ENCODE measurements around the gene CACNA1A.

Gene CACNA1A

DNA sequence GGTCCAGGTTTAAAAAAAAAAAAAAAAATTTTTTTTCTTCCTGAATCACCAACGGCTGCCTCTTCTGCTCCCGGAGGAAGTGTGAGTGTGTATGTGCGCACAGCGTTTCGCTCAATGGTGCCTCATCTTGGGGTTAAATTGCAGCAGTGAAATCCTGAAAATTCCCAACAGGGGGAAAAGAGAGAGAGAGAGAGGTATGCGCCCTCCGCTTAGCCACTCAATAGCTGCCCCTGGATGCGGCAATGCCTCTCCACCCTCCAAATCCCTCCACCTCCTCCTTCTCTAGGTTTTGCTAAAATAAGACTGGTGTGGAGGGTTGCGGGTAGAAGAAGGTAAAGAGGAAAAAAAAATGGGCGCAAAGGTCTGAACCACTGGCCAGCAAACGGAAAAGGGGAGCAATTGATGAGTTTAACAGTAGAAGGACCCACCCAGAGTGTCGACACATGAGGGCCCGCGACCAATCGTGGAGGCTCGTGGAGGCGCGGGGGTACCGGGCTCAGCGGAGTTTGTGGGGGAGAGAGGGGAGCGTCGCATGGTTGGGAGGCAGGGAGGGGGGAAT is 853 bp upstream of the CACNA1A start:
- Mint-ChIP-seq H3K9me3 (no peaks in the 10 kb centered on the region), H3K4me3 (no peak overlapping the region), H3K27ac (no peak overlapping the region), H3K4me1 (ENCODE audit: low read depth) (peaks cover 2% of the 10 kb centered on the region), H3K27me3 (peaks cover 83% of the 10 kb centered on the region), H3K36me3 (ENCODE audit: low read depth) (no peaks in the 10 kb centered on the region)
- DNase-seq: no peak

DNA sequence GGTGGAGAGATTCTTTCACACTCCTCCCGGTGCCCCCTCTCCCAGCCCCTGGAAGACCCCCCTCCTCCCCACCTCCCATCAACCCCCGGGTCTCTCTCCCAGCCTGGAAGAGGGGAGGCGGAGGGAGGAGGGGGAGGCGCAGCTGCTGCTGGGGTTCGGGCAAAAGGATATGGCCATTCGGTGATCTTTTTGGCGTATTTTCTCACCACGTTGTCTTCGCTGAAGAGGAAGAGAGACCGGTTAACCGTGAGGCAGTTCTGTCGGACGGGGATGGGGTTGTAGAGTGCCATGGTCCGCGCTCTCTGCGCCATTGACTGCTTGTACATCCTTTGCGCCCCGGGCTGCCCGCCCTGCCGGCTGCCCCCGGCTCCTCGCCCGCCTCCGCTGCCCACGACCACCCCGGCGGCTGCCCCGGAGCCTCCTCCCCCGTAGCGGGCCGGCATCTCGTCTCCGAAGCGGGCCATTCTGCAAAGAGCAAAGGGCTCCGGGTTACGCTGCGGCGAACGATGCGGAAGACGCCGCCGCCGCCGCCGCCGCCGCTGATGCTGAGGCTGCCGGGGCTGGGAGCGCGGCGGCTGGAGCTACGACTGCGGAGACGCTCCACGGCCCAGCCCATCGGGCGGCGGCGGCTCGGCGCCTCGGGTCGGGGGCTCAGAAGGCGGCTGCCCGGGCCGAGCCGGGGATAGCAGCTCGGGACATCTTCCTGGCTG is 363 bp downstream of the CACNA1A start:
- peak; percentile 47 for DNase-seq

DNA sequence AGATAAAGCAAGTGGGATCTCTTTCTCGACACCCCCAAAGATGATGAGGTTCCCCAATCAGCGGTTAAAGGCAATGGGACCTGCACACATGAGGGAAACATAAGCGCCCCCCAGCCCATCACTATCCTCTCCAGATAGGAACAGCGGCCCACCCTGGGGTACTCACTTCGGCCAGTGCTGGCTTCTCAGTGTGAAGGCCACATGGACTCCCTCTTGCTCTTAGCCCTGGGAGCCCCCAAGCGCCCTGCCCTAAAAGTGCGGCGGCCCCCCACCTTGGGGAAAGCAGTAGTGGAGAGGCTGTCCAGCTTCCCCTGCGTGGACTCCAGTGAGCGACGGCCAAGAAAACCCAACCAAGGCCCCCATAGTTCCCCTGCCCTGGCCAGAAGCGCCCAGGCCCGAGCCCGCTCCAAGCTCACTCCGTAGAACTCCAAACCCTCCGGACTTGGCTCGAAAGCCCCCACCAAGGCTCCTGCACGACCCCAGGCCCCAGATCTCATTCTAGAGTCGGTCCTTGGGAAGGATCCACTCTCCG is 1.0 kb downstream of the CACNA1A start:
- no peak for DNase-seq
- Mint-ChIP-seq H3K9me3 (no peaks in the 10 kb centered on the region), H3K4me1 (ENCODE audit: low read depth) (peaks cover 2% of the 10 kb centered on the region), H3K27me3 (peaks cover 83% of the 10 kb centered on the region), H3K4me3 (no peak overlapping the region), H3K27ac (no peak overlapping the region), H3K36me3 (ENCODE audit: low read depth) (no peaks in the 10 kb centered on the region)

More for the DNA sequence above, 363 bp downstream of the CACNA1A start:
- peak overlapping the region; percentile 9 for H3K4me3 Mint-ChIP-seq
- peaks cover 80% of the 10 kb centered on the region for H3K27me3 Mint-ChIP-seq
- peaks cover 2% of the 10 kb centered on the region for H3K4me1 Mint-ChIP-seq (ENCODE audit: low read depth)
- H3K9me3 Mint-ChIP-seq: no peaks in the 10 kb centered on the region
- H3K27ac Mint-ChIP-seq: no peak overlapping the region
- H3K36me3 Mint-ChIP-seq (ENCODE audit: low read depth): no peaks in the 10 kb centered on the region

DNA sequence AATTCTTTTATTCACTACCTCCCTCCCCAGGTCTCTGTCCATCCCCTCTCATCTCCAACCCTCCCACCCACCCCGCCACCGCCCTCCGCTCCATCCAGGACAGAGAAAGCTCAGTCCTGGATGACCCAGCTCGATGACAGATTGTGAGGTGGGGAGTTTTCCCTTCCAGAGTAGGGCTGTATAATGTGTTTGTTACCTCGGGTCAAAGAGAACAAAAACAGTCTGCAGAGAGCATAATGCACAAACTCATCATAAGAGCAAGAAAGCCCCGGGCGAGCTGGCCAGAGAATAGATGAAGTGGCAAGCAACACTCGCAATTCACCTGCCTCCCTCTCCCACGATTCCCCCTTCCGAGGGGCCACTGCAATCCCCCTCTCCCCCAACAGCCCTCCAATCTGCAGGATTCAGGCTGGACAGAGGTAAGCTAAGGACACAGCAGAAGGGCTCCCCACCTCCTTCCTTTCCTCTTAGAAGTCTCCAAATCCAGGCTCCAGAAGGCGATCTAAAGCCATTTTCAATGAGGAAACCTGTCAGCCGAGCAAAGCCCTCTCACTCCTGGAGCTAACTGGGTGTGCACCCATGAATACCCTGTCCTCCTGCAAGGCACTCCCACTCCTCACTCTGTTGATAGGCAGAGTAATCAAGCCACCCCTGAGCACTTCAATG is 2.6 kb downstream of the CACNA1A start:
- no peak for DNase-seq
- Mint-ChIP-seq H3K9me3 (no peaks in the 10 kb centered on the region), H3K4me1 (ENCODE audit: low read depth) (peaks cover 2% of the 10 kb centered on the region), H3K27ac (no peak overlapping the region), H3K36me3 (ENCODE audit: low read depth) (no peaks in the 10 kb centered on the region), H3K4me3 (no peak overlapping the region), H3K27me3 (peaks cover 73% of the 10 kb centered on the region)

DNA sequence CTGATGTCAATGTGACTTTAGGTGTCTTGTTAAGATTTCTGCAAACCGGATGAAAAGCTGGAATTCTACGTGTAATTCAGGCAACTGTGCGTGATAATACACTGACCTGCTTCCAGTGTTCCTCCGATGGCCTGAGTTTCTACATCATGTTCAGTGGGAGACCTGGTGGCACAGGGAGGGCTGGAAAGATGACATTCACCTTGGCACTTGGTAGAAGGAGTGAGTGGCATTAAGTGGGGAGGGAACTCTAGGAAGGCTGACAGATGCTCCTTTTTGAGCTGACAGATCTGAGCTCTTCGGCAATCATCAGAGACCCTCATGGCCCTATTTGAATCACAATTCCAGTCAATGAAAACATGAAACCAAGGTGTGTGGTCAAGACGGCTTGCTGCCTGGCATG is 4.0 kb downstream of the CACNA1A start:
- Mint-ChIP-seq H3K27me3 (peaks cover 61% of the 10 kb centered on the region), H3K9me3 (no peaks in the 10 kb centered on the region), H3K27ac (no peak overlapping the region), H3K4me1 (ENCODE audit: low read depth) (peaks cover 2% of the 10 kb centered on the region), H3K36me3 (ENCODE audit: low read depth) (no peaks in the 10 kb centered on the region), H3K4me3 (no peak overlapping the region)
- DNase-seq: no peak

- Mint-ChIP-seq H3K4me3 (no peak overlapping the region), H3K36me3 (ENCODE audit: low read depth) (no peaks in the 10 kb centered on the region), H3K4me1 (ENCODE audit: low read depth) (no peaks in the 10 kb centered on the region), H3K9me3 (no peaks in the 10 kb centered on the region), H3K27ac (no peak overlapping the region), H3K27me3 (peaks cover 58% of the 10 kb centered on the region)
- DNase-seq: no peak
These were observed 6.6 kb downstream of the CACNA1A start for GRCh38 chr19:13499692-13500091.

DNA sequence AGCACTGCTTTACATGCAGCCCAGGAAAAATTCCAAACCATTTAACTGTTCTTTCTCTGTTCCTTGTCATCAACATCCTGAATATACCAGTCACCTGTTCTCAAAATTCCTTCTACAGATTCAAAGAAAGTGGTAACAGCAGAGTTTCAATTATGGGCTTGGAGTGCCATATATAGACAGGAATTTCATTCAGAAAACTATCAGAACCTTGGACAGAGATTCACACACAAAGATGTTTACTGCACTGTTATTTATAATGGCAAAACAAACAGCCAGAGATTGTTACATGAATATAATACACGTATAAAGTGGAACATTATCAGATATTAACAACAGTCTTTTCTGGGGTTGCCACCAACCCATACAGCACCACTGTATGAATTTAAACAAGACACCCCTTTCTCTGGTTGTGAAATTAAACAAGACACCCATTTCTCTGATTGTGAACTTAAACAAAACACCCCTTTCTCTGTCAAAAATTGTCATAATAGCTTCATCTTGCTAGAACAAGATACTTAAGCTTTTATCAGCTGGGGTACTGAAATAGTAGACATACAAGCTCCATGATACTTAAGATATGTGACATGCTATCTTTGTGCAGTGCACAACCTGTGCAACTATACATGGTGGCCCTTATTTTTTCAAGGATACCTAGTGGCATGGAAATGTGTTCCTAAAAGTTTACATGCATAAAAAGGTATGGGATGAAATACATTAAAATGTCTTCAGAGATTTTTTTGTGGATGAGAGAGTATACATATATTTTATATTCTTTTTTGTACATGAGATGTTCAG is 12.6 kb downstream of the CACNA1A start:
- H3K27ac Mint-ChIP-seq: no peak overlapping the region
- peaks cover 50% of the 10 kb centered on the region for H3K27me3 Mint-ChIP-seq
- H3K4me1 Mint-ChIP-seq (ENCODE audit: low read depth): no peaks in the 10 kb centered on the region

GRCh38 chr19:13492128-13492527 is 14.2 kb downstream of the CACNA1A start:
- H3K9me3 Mint-ChIP-seq: peaks cover 2% of the 10 kb centered on the region
- H3K4me1 Mint-ChIP-seq (ENCODE audit: low read depth): no peaks in the 10 kb centered on the region
- no peak overlapping the region for H3K4me3 Mint-ChIP-seq
- DNase-seq: no peak
- no peak overlapping the region for H3K27ac Mint-ChIP-seq
- peaks cover 51% of the 10 kb centered on the region for H3K27me3 Mint-ChIP-seq
- H3K36me3 Mint-ChIP-seq (ENCODE audit: low read depth): no peaks in the 10 kb centered on the region

More for the DNA sequence above, 12.6 kb downstream of the CACNA1A start:
- Mint-ChIP-seq H3K4me3 (no peak overlapping the region), H3K9me3 (peaks cover 2% of the 10 kb centered on the region), H3K36me3 (ENCODE audit: low read depth) (no peaks in the 10 kb centered on the region)
- DNase-seq: no peak

DNA sequence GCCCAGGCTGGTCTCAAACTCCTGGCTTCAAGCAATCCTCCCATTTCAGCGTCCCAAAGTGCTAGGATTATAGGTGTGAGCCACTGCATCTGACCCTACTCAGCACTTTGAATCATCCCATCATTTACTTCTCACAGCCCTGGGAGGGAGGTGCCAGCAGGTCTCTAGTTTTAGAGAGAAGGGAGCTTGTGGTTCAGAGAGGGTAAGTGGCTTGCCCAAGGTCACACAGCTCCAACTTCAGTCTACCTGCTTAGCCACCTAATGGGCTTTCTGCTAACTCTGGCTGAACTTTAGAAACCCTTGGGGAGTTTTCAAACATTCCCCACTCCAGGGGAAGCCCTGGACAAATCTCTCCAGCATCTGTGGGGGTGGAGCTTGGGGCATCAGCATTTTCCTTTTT is 18.3 kb downstream of the CACNA1A start:
- peaks cover 46% of the 10 kb centered on the region for H3K27me3 Mint-ChIP-seq
- H3K27ac Mint-ChIP-seq: no peak overlapping the region
- H3K36me3 Mint-ChIP-seq (ENCODE audit: low read depth): no peaks in the 10 kb centered on the region
- DNase-seq: no peak
- H3K9me3 Mint-ChIP-seq: peaks cover 3% of the 10 kb centered on the region
- H3K4me1 Mint-ChIP-seq (ENCODE audit: low read depth): no peaks in the 10 kb centered on the region
- H3K4me3 Mint-ChIP-seq: no peak overlapping the region

- Mint-ChIP-seq H3K36me3 (ENCODE audit: low read depth) (no peaks in the 10 kb centered on the region), H3K27ac (no peak overlapping the region), H3K4me1 (ENCODE audit: low read depth) (no peaks in the 10 kb centered on the region), H3K9me3 (peaks cover 5% of the 10 kb centered on the region), H3K4me3 (no peak overlapping the region), H3K27me3 (peaks cover 25% of the 10 kb centered on the region)
- no peak for DNase-seq
These were observed 22.1 kb downstream of the CACNA1A start for GRCh38 chr19:13484166-13484565.

DNA sequence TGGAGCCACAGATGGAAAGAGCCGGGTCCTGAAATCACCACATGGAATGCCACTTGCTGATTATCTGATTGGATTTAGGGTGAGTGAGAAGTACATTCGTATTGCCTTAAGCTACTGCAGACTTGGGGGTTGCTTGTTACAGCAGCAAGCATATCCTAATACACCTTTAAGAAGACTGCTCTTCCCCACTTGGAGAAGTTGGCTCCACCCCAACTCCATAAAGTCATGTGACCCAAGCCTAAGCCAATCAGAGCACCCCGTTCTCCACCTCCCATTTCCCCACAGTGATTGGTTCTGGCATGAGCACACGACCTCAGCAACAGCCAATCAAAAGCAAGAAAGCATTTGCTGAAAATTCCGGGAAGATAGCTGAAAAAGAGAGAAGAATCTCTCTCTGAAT is 23.1 kb downstream of the CACNA1A start:
- peaks cover 5% of the 10 kb centered on the region for H3K9me3 Mint-ChIP-seq
- no peak overlapping the region for H3K4me3 Mint-ChIP-seq
- H3K4me1 Mint-ChIP-seq (ENCODE audit: low read depth): no peaks in the 10 kb centered on the region
- no peak overlapping the region for H3K27ac Mint-ChIP-seq
- H3K27me3 Mint-ChIP-seq: peaks cover 20% of the 10 kb centered on the region
- H3K36me3 Mint-ChIP-seq (ENCODE audit: low read depth): no peaks in the 10 kb centered on the region
- no peak for DNase-seq

DNA sequence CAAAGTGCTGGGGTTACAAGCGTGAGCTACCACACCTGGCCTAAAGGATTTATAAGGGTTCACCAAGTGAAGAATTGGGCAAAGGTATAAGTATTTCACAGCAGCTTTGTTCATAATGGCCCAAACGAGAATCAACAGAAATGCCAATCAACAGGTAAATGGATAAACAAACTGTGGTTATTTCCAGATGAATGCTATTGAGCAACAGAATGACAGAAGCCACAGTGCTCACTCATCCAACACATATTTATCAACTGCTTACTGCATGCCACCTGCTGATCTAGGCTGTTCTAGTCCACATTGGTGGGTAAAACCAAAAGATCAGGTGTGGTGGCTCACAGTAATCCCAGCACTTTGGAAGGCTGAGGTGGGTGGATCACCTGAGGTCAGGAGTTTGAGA is 27.7 kb downstream of the CACNA1A start:
- Mint-ChIP-seq H3K9me3 (peaks cover 31% of the 10 kb centered on the region), H3K36me3 (ENCODE audit: low read depth) (no peaks in the 10 kb centered on the region), H3K4me1 (ENCODE audit: low read depth) (no peaks in the 10 kb centered on the region), H3K4me3 (no peak overlapping the region), H3K27ac (no peak overlapping the region), H3K27me3 (peaks cover 21% of the 10 kb centered on the region)
- no peak for DNase-seq

GRCh38 chr19:13476071-13476470 is 30.2 kb downstream of the CACNA1A start:
- H3K9me3 Mint-ChIP-seq: peaks cover 26% of the 10 kb centered on the region
- H3K27ac Mint-ChIP-seq: no peak overlapping the region
- H3K36me3 Mint-ChIP-seq (ENCODE audit: low read depth): no peaks in the 10 kb centered on the region
- no peaks in the 10 kb centered on the region for H3K4me1 Mint-ChIP-seq (ENCODE audit: low read depth)
- DNase-seq: no peak
- no peak overlapping the region for H3K4me3 Mint-ChIP-seq
- H3K27me3 Mint-ChIP-seq: peaks cover 22% of the 10 kb centered on the region

- no peak for DNase-seq
- Mint-ChIP-seq H3K4me1 (ENCODE audit: low read depth) (no peaks in the 10 kb centered on the region), H3K9me3 (peaks cover 26% of the 10 kb centered on the region), H3K4me3 (no peak overlapping the region), H3K27me3 (peaks cover 29% of the 10 kb centered on the region), H3K27ac (no peak overlapping the region), H3K36me3 (ENCODE audit: low read depth) (no peaks in the 10 kb centered on the region)
These were observed 31.2 kb downstream of the CACNA1A start for GRCh38 chr19:13475044-13475443.

Data from activated T-cell treated with anti-CD3 and anti-CD28 coated beads, Interleukin-2, amount 50 U/mL, for 24 hours (primary cell).